CD4-positive, CD25-positive, alpha-beta regulatory T cell (primary cell): ENCODE measurements around the gene SLC24A5. TPM values are rescaled to one million over a fixed set of nuclear protein-coding genes. Genes with fewer than 3 reads are reported as not detected.

Experiments
- ATAC-seq, 2 donors: fragments of 150-1000 bp; cut with Tn5 transposase; one replicate each; pipeline ENCODE4 v1.10.0; 2021; ENCODE audit warnings: low read depth in 2 of 2, moderate number of reproducible peaks in 2 of 2, moderate library complexity in 1 of 2
- DNase-seq, 3 donors: peaks; one replicate each; pipeline versions ENCODE4 v3.0.0 to v3.0.0-alpha.2; 2012 to 2022; ENCODE audit warnings: mixed read lengths in 1 of 3
- H3K27ac ChIP-seq: one replicate; pipeline ENCODE4 v1.7.0; 2013; ENCODE audit warnings: mild to moderate bottlenecking, low read length; ENCODE audit not compliant: insufficient read depth, poor library complexity, severe bottlenecking
- H3K27me3 ChIP-seq: one replicate; pipeline ENCODE4 v1.7.0; 2013; ENCODE audit warnings: low read length; ENCODE audit not compliant: control insufficient read depth, insufficient read depth
- H3K36me3 ChIP-seq: one replicate; pipeline ENCODE4 v1.7.0; 2013; ENCODE audit warnings: mild to moderate bottlenecking, low read length, moderate library complexity; ENCODE audit not compliant: control insufficient read depth, insufficient read depth
- H3K4me1 ChIP-seq: 2 replicates; pipeline ENCODE4 v1.7.0; 2013; ENCODE audit warnings: mild to moderate bottlenecking, low read length; ENCODE audit not compliant: insufficient read depth, control insufficient read depth, poor library complexity, severe bottlenecking
- H3K4me3 ChIP-seq: one replicate; pipeline ENCODE4 v1.7.0; 2013; ENCODE audit warnings: low read depth, mild to moderate bottlenecking, low read length, moderate library complexity
- H3K9me3 ChIP-seq, 2 experiments: 1 replicate in 1 of 2; 2 replicates in 1 of 2; pipeline ENCODE4 v1.7.0; 2013; ENCODE audit warnings: low read length in 2 of 2, mild to moderate bottlenecking in 1 of 2, moderate library complexity in 1 of 2; ENCODE audit not compliant: control insufficient read depth in 2 of 2
- H3K27ac Mint-ChIP-seq, 3 donors: one replicate each; pipeline ENCODE4 v1.8.0; 2020 to 2022; ENCODE audit warnings: mild to moderate bottlenecking in 3 of 3, mixed read lengths in 3 of 3, moderate library complexity in 2 of 3
- H3K27me3 Mint-ChIP-seq: one replicate; pipeline ENCODE4 v1.8.0; 2022; ENCODE audit warnings: mild to moderate bottlenecking, mixed read lengths
- H3K36me3 Mint-ChIP-seq: one replicate; pipeline ENCODE4 v1.8.0; 2020; ENCODE audit warnings: mixed read lengths
- H3K4me1 Mint-ChIP-seq, 4 donors: one replicate each; pipeline ENCODE4 v1.8.0; 2020 to 2022; ENCODE audit warnings: mixed read lengths in 4 of 4, mild to moderate bottlenecking in 1 of 4
- H3K4me3 Mint-ChIP-seq, 4 donors: one replicate each; pipeline ENCODE4 v1.8.0; 2020 to 2022; ENCODE audit warnings: mild to moderate bottlenecking in 4 of 4, mixed read lengths in 4 of 4, moderate library complexity in 3 of 4
- H3K9me3 Mint-ChIP-seq, 7 donors: one replicate each; pipeline ENCODE4 v1.8.0; 2020 to 2022; ENCODE audit warnings: mixed read lengths in 7 of 7, mild to moderate bottlenecking in 3 of 7, moderate library complexity in 2 of 7
- polyA plus RNA-seq, 4 donors: library from polyadenylated mRNA; unstranded; fragments of 300-500 nt; fragmentation: Illumina TruSeq; gene quantifications; one replicate each; pipeline ENCODE4 v1.2.3, GENCODE V29; 2021
- total RNA-seq: library from RNA; stranded (reverse); gene quantifications from one replicate; pipeline ENCODE4 v1.2.3, GENCODE V29; 2022

Gene SLC24A5
- total and polyA plus RNA-seq, 5 donors from 2014 or later = not detected

- peaks cover 0 to 8% (median 4%) of the 10 kb centered on the region in 7 donors for H3K9me3 Mint-ChIP-seq
- peaks cover 3% of the 10 kb centered on the region for H3K36me3 Mint-ChIP-seq
- H3K9me3 ChIP-seq = no peaks in the 10 kb centered on the region
- peaks cover 4% of the 10 kb centered on the region for H3K27me3 ChIP-seq
- peak overlapping the region in 2 of 3 donors; percentile 77 to 95 for H3K27ac Mint-ChIP-seq
- H3K4me1 Mint-ChIP-seq = peaks cover 5 to 38% (median 14%) of the 10 kb centered on the region in 4 donors
- peaks cover 23% of the 10 kb centered on the region for H3K27me3 Mint-ChIP-seq
- DNase-seq (peak in 2 of 3 donors; percentile 11 to 38), ATAC-seq (peak; percentile 27 to 43)
- H3K27ac ChIP-seq = peak overlapping the region; percentile 28
- peak overlapping the region; percentile 83 for H3K4me3 ChIP-seq
- H3K4me1 ChIP-seq = peaks cover 10% of the 10 kb centered on the region
- H3K36me3 ChIP-seq = no peaks in the 10 kb centered on the region
- H3K4me3 Mint-ChIP-seq = peak overlapping the region; percentile 81 to 97 (median 92)
These were observed 56.6 kb downstream of the SLC24A5 start for GRCh38 chr15:48177383-48177765.

- Mint-ChIP-seq H3K9me3 (peaks cover 0 to 8% (median 3%) of the 10 kb centered on the region in 7 donors), H3K36me3 (peaks cover 3% of the 10 kb centered on the region), H3K4me1 (peaks cover 5 to 38% (median 14%) of the 10 kb centered on the region in 4 donors), H3K4me3 (peak within 1 kb of the TSS; percentile 83 to 97 (median 92)), H3K27me3 (peaks cover 23% of the 10 kb centered on the region), H3K27ac (peak within 1 kb of the TSS in 2 of 3 donors; percentile 77 to 95)
- H3K4me1 ChIP-seq = peaks cover 10% of the 10 kb centered on the region
- H3K36me3 ChIP-seq = no peaks in the 10 kb centered on the region
- ATAC-seq (peak; percentile 71 to 76), DNase-seq (peak; percentile 25 to 70 (median 50))
- H3K9me3 ChIP-seq = no peaks in the 10 kb centered on the region
- H3K27me3 ChIP-seq = peaks cover 7% of the 10 kb centered on the region
- peak within 1 kb of the TSS; percentile 28 for H3K27ac ChIP-seq
- H3K4me3 ChIP-seq = peak within 1 kb of the TSS; percentile 83
These were observed 57.2 kb downstream of the SLC24A5 start, which contains the start of gene MYEF2 for GRCh38 chr15:48177766-48178647. MYEF2 (minus strand) TSS chr15:48178295; CDS start chr15:48178237, 58 bp downstream.

GRCh38 chr15:48178648-48178931, 57.8 kb downstream of the SLC24A5 start:
- H3K4me3 Mint-ChIP-seq = peak overlapping the region; percentile 72 to 86 (median 79)
- no peak for ATAC-seq

GRCh38 chr15:48182749-48183148, 62.0 kb downstream of the SLC24A5 start:
- no peaks in the 10 kb centered on the region for H3K36me3 Mint-ChIP-seq
- ATAC-seq = no peak

More at GRCh38 chr15:48178648-48178931, 57.8 kb downstream of the SLC24A5 start:
- H3K4me1 ChIP-seq = peaks cover 10% of the 10 kb centered on the region
- H3K9me3 Mint-ChIP-seq = peaks cover 0 to 8% (median 0%) of the 10 kb centered on the region in 7 donors
- peaks cover 0 to 34% (median 14%) of the 10 kb centered on the region in 4 donors for H3K4me1 Mint-ChIP-seq
- no peaks in the 10 kb centered on the region for H3K36me3 ChIP-seq
- H3K27ac Mint-ChIP-seq = no peak overlapping the region
- H3K27me3 ChIP-seq = peaks cover 7% of the 10 kb centered on the region
- peaks cover 3% of the 10 kb centered on the region for H3K36me3 Mint-ChIP-seq
- H3K4me3 ChIP-seq = peak overlapping the region; percentile 52
- H3K27me3 Mint-ChIP-seq = peaks cover 23% of the 10 kb centered on the region
- DNase-seq = no peak
- no peaks in the 10 kb centered on the region for H3K9me3 ChIP-seq
- no peak overlapping the region for H3K27ac ChIP-seq

GRCh38 chr15:48185529-48185928, 64.7 kb downstream of the SLC24A5 start:
- H3K4me3 Mint-ChIP-seq = no peak overlapping the region

More at GRCh38 chr15:48182749-48183148, 62.0 kb downstream of the SLC24A5 start:
- peaks cover 37% of the 10 kb centered on the region for H3K27me3 Mint-ChIP-seq
- Histone ChIP-seq H3K9me3 (no peaks in the 10 kb centered on the region), H3K4me3 (no peak overlapping the region), H3K27me3 (peaks cover 7% of the 10 kb centered on the region), H3K36me3 (no peaks in the 10 kb centered on the region), H3K4me1 (peaks cover 2% of the 10 kb centered on the region), H3K27ac (no peak overlapping the region)
- peaks cover 0 to 8% (median 2%) of the 10 kb centered on the region in 7 donors for H3K9me3 Mint-ChIP-seq
- H3K4me3 Mint-ChIP-seq = no peak overlapping the region
- H3K27ac Mint-ChIP-seq = no peak overlapping the region
- no peak for DNase-seq
- H3K4me1 Mint-ChIP-seq = peaks cover 0 to 6% (median 0%) of the 10 kb centered on the region in 4 donors

GRCh38 chr15:48186271-48186670, 65.5 kb downstream of the SLC24A5 start:
- Mint-ChIP-seq H3K27me3 (peaks cover 30% of the 10 kb centered on the region), H3K4me1 (peaks cover 0 to under 1% (median under 1%) of the 10 kb centered on the region in 4 donors)

More at GRCh38 chr15:48185529-48185928, 64.7 kb downstream of the SLC24A5 start:
- DNase-seq (no peak), ATAC-seq (no peak)
- H3K9me3 Mint-ChIP-seq = peaks cover 0 to 8% (median 2%) of the 10 kb centered on the region in 7 donors
- no peak overlapping the region for H3K4me3 ChIP-seq
- H3K4me1 Mint-ChIP-seq = no peaks in the 10 kb centered on the region
- H3K27me3 ChIP-seq = peaks cover 7% of the 10 kb centered on the region
- H3K4me1 ChIP-seq = no peaks in the 10 kb centered on the region
- no peaks in the 10 kb centered on the region for H3K36me3 Mint-ChIP-seq
- no peak overlapping the region for H3K27ac Mint-ChIP-seq
- H3K27me3 Mint-ChIP-seq = peaks cover 37% of the 10 kb centered on the region
- no peaks in the 10 kb centered on the region for H3K36me3 ChIP-seq
- H3K9me3 ChIP-seq = no peaks in the 10 kb centered on the region
- H3K27ac ChIP-seq = no peak overlapping the region

GRCh38 chr15:48190932-48191573, 70.3 kb downstream of the SLC24A5 start:
- ATAC-seq = no peak
- Histone ChIP-seq H3K4me1 (no peaks in the 10 kb centered on the region), H3K27ac (no peak overlapping the region), H3K36me3 (no peaks in the 10 kb centered on the region), H3K27me3 (peaks cover 2% of the 10 kb centered on the region), H3K9me3 (no peaks in the 10 kb centered on the region), H3K4me3 (no peak overlapping the region)
- H3K27me3 Mint-ChIP-seq = peaks cover 28% of the 10 kb centered on the region
- H3K4me3 Mint-ChIP-seq = no peak overlapping the region
- no peaks in the 10 kb centered on the region for H3K36me3 Mint-ChIP-seq
- DNase-seq = peak in 2 of 3 donors; percentile 6 to 24
- no peak overlapping the region for H3K27ac Mint-ChIP-seq
- peaks cover 0 to 4% (median 1%) of the 10 kb centered on the region in 4 donors for H3K4me1 Mint-ChIP-seq
- H3K9me3 Mint-ChIP-seq = peaks cover 0 to 7% (median 3%) of the 10 kb centered on the region in 7 donors

More at GRCh38 chr15:48186271-48186670, 65.5 kb downstream of the SLC24A5 start:
- Histone ChIP-seq H3K4me3 (no peak overlapping the region), H3K36me3 (no peaks in the 10 kb centered on the region), H3K27ac (no peak overlapping the region), H3K4me1 (no peaks in the 10 kb centered on the region), H3K27me3 (peaks cover 7% of the 10 kb centered on the region), H3K9me3 (no peaks in the 10 kb centered on the region)
- peaks cover 0 to 5% (median 2%) of the 10 kb centered on the region in 7 donors for H3K9me3 Mint-ChIP-seq
- no peak overlapping the region for H3K4me3 Mint-ChIP-seq
- no peak overlapping the region for H3K27ac Mint-ChIP-seq
- H3K36me3 Mint-ChIP-seq = no peaks in the 10 kb centered on the region
- DNase-seq = no peak
- no peak for ATAC-seq
